ENCODE measurements around the gene ADGRG6. TPM values are rescaled to one million over a fixed set of nuclear protein-coding genes. Genes with fewer than 3 reads are reported as not detected.
"Not testable (repeated sequence)": the region's sequence is repeated elsewhere in the genome, so short reads cannot be mapped to it uniquely, and the experiment has no call there.

ADGRG6 gene
- polyA plus RNA-seq (ENCODE audit: insufficient read length in 4 of 4): 10 to 100 TPM; 15.1 to 37.8 (median 33.0) TPM

GRCh38 chr6:142301651-142302391, at the start of gene ADGRG6:
ADGRG6 (plus strand) TSS chr6:142302007; CDS start chr6:142302330, 323 bp downstream.
- peak in 1 of 4 donors; percentile 25 for DNase-seq (ENCODE audit: low read depth in 4 of 4, low spot score in 3 of 4)

GRCh38 chr6:142254513-142254912, 47.3 kb upstream of the ADGRG6 start:
- no peak for DNase-seq (ENCODE audit: low read depth in 4 of 4, low spot score in 3 of 4)

- no peak for DNase-seq (ENCODE audit: low read depth in 4 of 4, low spot score in 3 of 4)
Measured at GRCh38 chr6:142255785-142256184, 46.0 kb upstream of the ADGRG6 start.

- DNase-seq (ENCODE audit: low read depth in 4 of 4, low spot score in 3 of 4): no peak
Measured at GRCh38 chr6:142258305-142258704, 43.5 kb upstream of the ADGRG6 start.

- DNase-seq (ENCODE audit: low read depth in 4 of 4, low spot score in 3 of 4): no peak
Measured at GRCh38 chr6:142258757-142259156, 43.0 kb upstream of the ADGRG6 start.

GRCh38 chr6:142260748-142261147, 41.1 kb upstream of the ADGRG6 start:
- no peak for DNase-seq (ENCODE audit: low read depth in 4 of 4, low spot score in 3 of 4)

- DNase-seq (ENCODE audit: low read depth in 4 of 4, low spot score in 3 of 4): no peak
Measured at GRCh38 chr6:142262231-142262630, 39.6 kb upstream of the ADGRG6 start.

- DNase-seq (ENCODE audit: low read depth in 4 of 4, low spot score in 3 of 4): no peak
Measured at GRCh38 chr6:142265476-142265875, 36.3 kb upstream of the ADGRG6 start.

- DNase-seq (ENCODE audit: low read depth in 4 of 4, low spot score in 3 of 4): no peak
Measured at GRCh38 chr6:142266060-142266459, 35.7 kb upstream of the ADGRG6 start.

GRCh38 chr6:142271476-142271875, 30.3 kb upstream of the ADGRG6 start:
- no peak for DNase-seq (ENCODE audit: low read depth in 4 of 4, low spot score in 3 of 4)

- DNase-seq (ENCODE audit: low read depth in 4 of 4, low spot score in 3 of 4): no peak
Measured at GRCh38 chr6:142274656-142275055, 27.2 kb upstream of the ADGRG6 start.

- DNase-seq (ENCODE audit: low read depth in 4 of 4, low spot score in 3 of 4): peak in 2 of 4 donors; percentile 5 to 6
Measured at GRCh38 chr6:142275236-142276006, 26.4 kb upstream of the ADGRG6 start.

- DNase-seq (ENCODE audit: low read depth in 4 of 4, low spot score in 3 of 4): no peak
Measured at GRCh38 chr6:142276256-142276655, 25.6 kb upstream of the ADGRG6 start.

GRCh38 chr6:142279350-142280180, 22.2 kb upstream of the ADGRG6 start:
- DNase-seq (ENCODE audit: low read depth in 4 of 4, low spot score in 3 of 4): no peak

GRCh38 chr6:142280265-142280664, 21.5 kb upstream of the ADGRG6 start:
- no peak for DNase-seq (ENCODE audit: low read depth in 4 of 4, low spot score in 3 of 4)

GRCh38 chr6:142280927-142281326, 20.9 kb upstream of the ADGRG6 start:
- no peak for DNase-seq (ENCODE audit: low read depth in 4 of 4, low spot score in 3 of 4)

- not testable (repeated sequence) for DNase-seq (ENCODE audit: low read depth in 4 of 4, low spot score in 3 of 4)
Measured at GRCh38 chr6:142283138-142283537, 18.7 kb upstream of the ADGRG6 start.

GRCh38 chr6:142284419-142284818, 17.4 kb upstream of the ADGRG6 start:
- no peak for DNase-seq (ENCODE audit: low read depth in 4 of 4, low spot score in 3 of 4)

GRCh38 chr6:142285235-142286087, 16.3 kb upstream of the ADGRG6 start:
- no peak for DNase-seq (ENCODE audit: low read depth in 4 of 4, low spot score in 3 of 4)

GRCh38 chr6:142286088-142286409, 15.8 kb upstream of the ADGRG6 start:
- no peak for DNase-seq (ENCODE audit: low read depth in 4 of 4, low spot score in 3 of 4)
